Type B pancreatic cell (in vitro differentiated cells): ENCODE data around the gene CES3. TPM values are rescaled to one million over a fixed set of nuclear protein-coding genes. Genes with fewer than 3 reads are reported as not detected.

ENCODE experiments used
- DNase-seq: peaks from one replicate; pipeline ENCODE4 v3.0.0; 2021; ENCODE audit warnings: mixed read lengths; ENCODE audit not compliant: unreplicated experiment; ENCODE audit errors: extremely low spot score
- H3K27ac Mint-ChIP-seq: 2 replicates; pipeline ENCODE4 v1.8.0; 2021; ENCODE audit warnings: mild to moderate bottlenecking, mixed read lengths
- H3K27me3 Mint-ChIP-seq: 2 replicates; pipeline ENCODE4 v1.8.0; 2021; ENCODE audit warnings: mixed read lengths
- H3K36me3 Mint-ChIP-seq: 2 replicates; pipeline ENCODE4 v1.8.0; 2021; ENCODE audit warnings: mixed read lengths
- H3K4me1 Mint-ChIP-seq: one replicate; pipeline ENCODE4 v1.8.0; 2021; ENCODE audit warnings: mixed read lengths; ENCODE audit not compliant: unreplicated experiment
- H3K4me3 Mint-ChIP-seq: 2 replicates; pipeline ENCODE4 v1.8.0; 2021; ENCODE audit warnings: mild to moderate bottlenecking, mixed read lengths
- H3K9me3 Mint-ChIP-seq: 2 replicates; pipeline ENCODE4 v1.8.0; 2021; ENCODE audit warnings: mixed read lengths
- CTCF ChIP-seq: fragments of 200-600 bp; sonication (generic); conservative IDR thresholded peaks from 2 replicates; pipeline ENCODE4 v1.5.0; 2021; ENCODE audit warnings: antibody characterized with exemption, mild to moderate bottlenecking
- total RNA-seq: library from RNA; stranded (reverse); gene quantifications from 2 replicates; pipeline ENCODE4 v1.2.1, GENCODE V29; 2021; ENCODE audit warnings: low replicate concordance

CES3 gene
- total RNA-seq, 1 donor from 2014 or later, result 1.1 TPM

DNA sequence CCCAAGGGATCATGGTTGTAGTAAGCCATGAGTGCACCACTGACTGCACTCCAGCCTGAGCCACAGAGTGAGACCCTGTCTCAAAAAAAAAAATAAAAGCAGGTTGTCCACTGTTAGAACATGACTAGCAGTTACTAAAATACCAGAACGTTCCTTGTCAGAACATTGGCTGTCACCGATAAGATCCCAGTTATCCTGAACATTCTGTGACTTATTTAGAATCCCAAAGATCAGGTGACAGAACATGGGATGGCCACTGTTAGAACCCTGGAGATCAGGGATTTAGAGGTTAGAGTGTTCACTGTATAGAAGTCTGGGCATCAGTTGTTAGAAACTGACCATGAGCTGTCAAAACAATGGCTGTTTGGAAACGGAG is 35.9 kb downstream of the CES3 start:
- Mint-ChIP-seq H3K27me3 (peaks cover 43% of the 10 kb centered on the region), H3K27ac (no peak overlapping the region), H3K4me3 (no peak overlapping the region), H3K4me1 (no peaks in the 10 kb centered on the region), H3K9me3 (no peaks in the 10 kb centered on the region), H3K36me3 (no peaks in the 10 kb centered on the region)
- TF ChIP-seq CTCF, result no peak
- no peak for DNase-seq

DNA sequence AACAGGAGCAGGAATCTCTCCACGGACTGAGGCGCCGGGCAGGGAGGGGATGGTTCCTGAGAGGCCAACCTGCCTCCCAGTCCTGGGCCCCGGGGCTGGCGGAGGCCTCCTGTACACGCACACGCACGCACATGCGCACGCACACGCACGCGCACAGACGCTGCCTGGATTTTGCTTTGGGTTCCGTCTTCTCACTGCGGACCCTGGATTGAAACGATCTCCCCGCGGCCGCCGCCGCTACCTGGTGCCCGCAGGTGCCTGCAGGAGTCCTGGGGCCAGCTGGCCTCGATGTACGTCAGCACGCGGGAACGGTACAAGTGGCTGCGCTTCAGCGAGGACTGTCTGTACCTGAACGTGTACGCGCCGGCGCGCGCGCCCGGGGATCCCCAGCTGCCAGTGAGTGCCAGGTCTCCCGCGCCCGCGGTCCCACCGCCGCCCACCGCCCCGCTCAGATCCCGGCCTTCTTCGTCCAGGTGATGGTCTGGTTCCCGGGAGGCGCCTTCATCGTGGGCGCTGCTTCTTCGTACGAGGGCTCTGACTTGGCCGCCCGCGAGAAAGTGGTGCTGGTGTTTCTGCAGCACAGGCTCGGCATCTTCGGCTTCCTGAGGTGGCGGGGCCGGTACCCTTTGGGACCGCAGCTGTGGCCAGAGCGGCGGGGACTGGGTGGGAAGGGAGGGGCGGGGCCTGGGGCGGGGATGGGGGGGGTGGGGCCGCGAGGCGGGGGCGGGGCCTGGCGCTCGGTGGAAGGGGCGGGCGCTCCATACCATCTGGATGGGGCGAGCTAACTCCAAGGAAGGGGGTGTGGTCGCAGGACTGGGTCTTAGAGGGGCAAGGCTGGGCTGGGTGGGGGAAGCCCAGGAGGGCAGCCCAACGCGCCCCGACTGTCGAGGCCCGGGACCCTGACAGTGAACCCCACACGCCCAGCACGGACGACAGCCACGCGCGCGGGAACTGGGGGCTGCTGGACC is 39.6 kb downstream of the CES3 start:
- H3K27ac Mint-ChIP-seq, result peak overlapping the region; percentile 46
- no peak for TF ChIP-seq CTCF
- peaks cover 53% of the 10 kb centered on the region for H3K27me3 Mint-ChIP-seq
- H3K4me3 Mint-ChIP-seq, result peak overlapping the region; percentile 86
- no peak for DNase-seq
- no peaks in the 10 kb centered on the region for H3K4me1 Mint-ChIP-seq
- no peaks in the 10 kb centered on the region for H3K9me3 Mint-ChIP-seq
- peaks cover 3% of the 10 kb centered on the region for H3K36me3 Mint-ChIP-seq

GRCh38 chr16:67001726-67002125 is 40.7 kb downstream of the CES3 start:
- Mint-ChIP-seq H3K27me3 (peaks cover 53% of the 10 kb centered on the region), H3K36me3 (peaks cover 3% of the 10 kb centered on the region), H3K27ac (no peak overlapping the region), H3K4me1 (no peaks in the 10 kb centered on the region), H3K9me3 (no peaks in the 10 kb centered on the region), H3K4me3 (peak overlapping the region; percentile 28)
- no peak for DNase-seq
- TF ChIP-seq CTCF, result no peak

GRCh38 chr16:67006930-67007658 is 46.0 kb downstream of the CES3 start:
- H3K27ac Mint-ChIP-seq, result no peak overlapping the region
- peaks cover 3% of the 10 kb centered on the region for H3K36me3 Mint-ChIP-seq
- no peaks in the 10 kb centered on the region for H3K4me1 Mint-ChIP-seq
- DNase-seq, result no peak
- no peaks in the 10 kb centered on the region for H3K9me3 Mint-ChIP-seq
- no peak overlapping the region for H3K4me3 Mint-ChIP-seq
- no peak for TF ChIP-seq CTCF
- H3K27me3 Mint-ChIP-seq, result peaks cover 16% of the 10 kb centered on the region

DNA sequence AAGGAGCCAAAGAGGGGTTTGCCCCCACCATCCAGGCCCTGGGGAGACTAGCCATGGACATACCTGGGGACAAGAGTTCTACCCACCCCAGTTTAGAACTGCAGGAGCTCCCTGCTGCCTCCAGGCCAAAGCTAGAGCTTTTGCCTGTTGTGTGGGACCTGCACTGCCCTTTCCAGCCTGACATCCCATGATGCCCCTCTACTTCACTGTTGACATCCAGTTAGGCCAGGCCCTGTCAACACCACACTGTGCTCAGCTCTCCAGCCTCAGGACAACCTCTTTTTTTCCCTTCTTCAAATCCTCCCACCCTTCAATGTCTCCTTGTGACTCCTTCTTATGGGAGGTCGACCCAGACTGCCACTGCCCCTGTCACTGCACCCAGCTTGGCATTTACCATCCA is 48.1 kb downstream of the CES3 start:
- Mint-ChIP-seq H3K4me1 (peaks cover 3% of the 10 kb centered on the region), H3K9me3 (no peaks in the 10 kb centered on the region), H3K4me3 (no peak overlapping the region), H3K27me3 (peaks cover 6% of the 10 kb centered on the region), H3K36me3 (no peaks in the 10 kb centered on the region), H3K27ac (no peak overlapping the region)
- no peak for TF ChIP-seq CTCF
- no peak for DNase-seq
